Measurements from ENCODE around the gene USP20.

DNA sequence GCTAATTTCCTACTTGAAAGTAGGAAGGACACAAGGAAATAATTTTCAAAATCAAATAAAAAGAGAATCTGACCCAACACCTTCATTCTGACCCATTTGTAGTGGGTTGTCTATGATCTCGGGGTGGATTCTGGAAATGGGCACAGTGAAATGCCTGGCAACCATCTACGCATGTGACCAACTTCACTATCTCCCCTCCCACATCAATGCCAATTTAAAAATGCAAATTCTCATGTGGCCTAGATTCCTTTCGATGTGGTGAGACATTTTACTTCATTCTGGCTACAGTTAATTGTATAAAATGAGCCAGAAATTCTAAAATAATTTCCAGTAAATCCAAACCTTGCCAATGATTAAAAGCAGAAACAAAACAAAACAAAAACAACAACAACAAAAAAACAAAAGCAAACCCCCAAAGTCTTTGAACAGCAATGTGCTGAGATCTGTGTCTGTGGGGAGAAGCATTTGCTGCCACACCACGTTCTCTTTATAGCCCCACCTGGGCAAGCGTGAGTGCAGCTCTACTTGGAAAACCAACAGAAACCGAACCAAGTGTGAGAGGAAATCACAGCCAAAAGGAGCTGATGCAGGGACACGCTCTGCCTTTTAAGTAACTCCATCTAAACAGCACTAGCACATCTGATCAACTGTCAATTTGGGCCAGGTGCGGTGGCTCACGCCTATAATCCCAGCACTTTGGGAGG lies 59.0 kb downstream of the USP20 start:
- TF ChIP-seq POLR2A (IDR thresholded peaks at IDR 0.05; ENCODE audit: low read length), result no peak
- TF ChIP-seq GATA1 (IDR thresholded peaks at IDR 0.05; ENCODE audit: low read depth, low read length), result no peak

Measured in erythroblast (primary cell).